K562 (cell line): ENCODE measurements around the gene MYO1A. TPM values are rescaled to one million over a fixed set of nuclear protein-coding genes. Genes with fewer than 3 reads are reported as not detected.

Source experiments
- ARID2 ChIP-seq: fragments of 450-650 bp; IDR thresholded peaks from 2 replicates; pipeline ENCODE4 v1.6.1; 2017; ENCODE audit warnings: antibody characterized with exemption, mild to moderate bottlenecking
- ARID3A ChIP-seq: IDR thresholded peaks from 2 replicates; pipeline ENCODE4 v1.6.1; 2012; ENCODE audit warnings: low read depth, low read length, improper control_type of control experiment, borderline replicate concordance
- CTCF ChIP-seq, 3 experiments: IDR thresholded peaks in 2 of 3; conservative IDR thresholded peaks in 1 of 3; 2 replicates each; pipeline ENCODE4 v1.5.1; 2011 to 2012; ENCODE audit warnings: low read length in 3 of 3, mild to moderate bottlenecking in 3 of 3, control low read depth in 2 of 3, improper control_type of control experiment in 1 of 3, inconsistent platforms in 1 of 3, low read depth in 1 of 3, mixed read lengths in 1 of 3, moderate library complexity in 1 of 3; ENCODE audit not compliant: insufficient read depth in 2 of 3
- EGR1 ChIP-seq: fragments of 450-650 bp; conservative IDR thresholded peaks from 2 replicates; pipeline ENCODE4 v1.6.1; 2017; ENCODE audit warnings: mild to moderate bottlenecking
- FOXA3 ChIP-seq, 2 experiments: fragments of 450-650 bp in 1 of 2; sonication (generic) in 1 of 2; formaldehyde crosslinking; IDR thresholded peaks in 1 of 2; conservative IDR thresholded peaks in 1 of 2; 2 replicates each; pipeline versions ENCODE4 v1.4.0 to v1.8.0; 2020 to 2022; ENCODE audit warnings: mild to moderate bottlenecking in 2 of 2, missing genetic modification reagents in 1 of 2
- MEIS2 ChIP-seq: fragments of 450-650 bp; IDR thresholded peaks from 2 replicates; pipeline ENCODE4 v1.6.1; 2014; ENCODE audit warnings: mild to moderate bottlenecking; ENCODE audit not compliant: partially characterized antibody
- MTA3 ChIP-seq: fragments of 450-650 bp; formaldehyde crosslinking; IDR thresholded peaks from 2 replicates; pipeline ENCODE4 v1.6.1; 2017; ENCODE audit warnings: mild to moderate bottlenecking, borderline replicate concordance
- NEUROD1 ChIP-seq: fragments of 150-350 bp; IDR thresholded peaks from 2 replicates; pipeline ENCODE4 v1.6.1; 2014; ENCODE audit warnings: borderline replicate concordance, low read length, low read depth; ENCODE audit not compliant: partially characterized antibody
- PRPF4 ChIP-seq: fragments of 200-400 bp; formaldehyde crosslinking; IDR thresholded peaks from one replicate; pipeline ENCODE4 v1.6.1; 2017; ENCODE audit warnings: low read length, low read depth, mild to moderate bottlenecking; ENCODE audit not compliant: insufficient read depth, poor library complexity, severe bottlenecking
- ZBTB33 ChIP-seq: sonication (generic); formaldehyde crosslinking; IDR thresholded peaks from 2 replicates; pipeline ENCODE4 v1.8.1; 2023; ENCODE audit warnings: mild to moderate bottlenecking, missing genetic modification reagents
- ZBTB34 ChIP-seq: fragments of 250-450 bp; sonication (Bioruptor Pico); IDR thresholded peaks from 2 replicates; pipeline ENCODE4 v1.8.0; 2021; ENCODE audit warnings: mild to moderate bottlenecking, moderate library complexity
- ZNF589 ChIP-seq: fragments of 200-800 bp; sonication (Bioruptor generic); IDR thresholded peaks from 2 replicates; pipeline ENCODE4 v1.6.1; 2016; ENCODE audit warnings: low read depth, missing genetic modification characterization, missing compliant biosample characterization
- polyA plus RNA-seq, 8 experiments: library from polyadenylated mRNA; depleted of rRNA in 4 of 8; stranded (reverse) in 5 of 8; unstranded in 3 of 8; fragments of >200 nt; fragmentation: Nextera tagmentation in 2 of 8; fragmentation: Illumina TruSeq in 1 of 8; extraction: Ambion mirVana in 2 of 8; extraction: Trizol in 1 of 8; gene quantifications; 2 replicates each; pipeline versions ENCODE4 v1.2.1 to v1.2.3, GENCODE V29; 2011 to 2014; ENCODE audit warnings: inconsistent platforms in 1 of 8, missing spikeins in 1 of 8
- total RNA-seq, 7 experiments: library from RNA; depleted of rRNA in 6 of 7; stranded (reverse); fragments of >200 nt in 6 of 7; fragmentation: Illumina TruSeq in 2 of 7; extraction: Trizol in 2 of 7; gene quantifications; 2 replicates each; pipeline versions ENCODE4 v1.2.1 to v1.2.3, GENCODE V29; 2011 to 2021; ENCODE audit warnings: low replicate concordance in 1 of 7
- TF ChIP-seq, protein P1 (sequence below): fragments of 250-450 bp; sonication (Bioruptor Pico); IDR thresholded peaks from 2 replicates; pipeline ENCODE4 v1.4.0; 2020

Gene MYO1A
- total and polyA plus RNA-seq, 9 of the 15 experiments (the other 6 are each of a cell fraction or from before 2014, with no cell fraction given) = 0.03 to 0.29 (median 0.14) TPM; not detected in 2

DNA sequence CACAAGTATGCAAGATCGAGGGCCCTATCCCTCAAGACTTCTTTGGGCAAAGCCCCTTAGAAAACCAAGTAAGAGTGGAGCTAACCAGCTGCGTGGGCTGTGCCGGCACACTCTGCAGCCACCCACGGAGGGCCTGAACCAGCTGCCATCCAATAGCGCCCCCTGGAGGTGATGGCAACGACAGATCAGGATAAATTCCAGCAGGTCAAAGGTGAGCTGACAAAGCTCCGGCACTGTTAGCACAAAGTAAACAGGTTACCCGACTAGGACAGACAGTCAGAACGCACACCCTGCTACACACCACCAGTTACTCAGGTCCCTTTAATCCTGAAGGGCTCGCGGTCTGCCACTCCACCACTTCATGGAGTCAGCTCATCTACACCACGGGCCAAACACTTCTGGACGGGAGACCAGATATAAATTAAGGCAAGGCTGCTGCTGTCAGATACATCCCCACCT is 48.5 kb downstream of the MYO1A start (continued):
- TF ChIP-seq, protein P1, sequence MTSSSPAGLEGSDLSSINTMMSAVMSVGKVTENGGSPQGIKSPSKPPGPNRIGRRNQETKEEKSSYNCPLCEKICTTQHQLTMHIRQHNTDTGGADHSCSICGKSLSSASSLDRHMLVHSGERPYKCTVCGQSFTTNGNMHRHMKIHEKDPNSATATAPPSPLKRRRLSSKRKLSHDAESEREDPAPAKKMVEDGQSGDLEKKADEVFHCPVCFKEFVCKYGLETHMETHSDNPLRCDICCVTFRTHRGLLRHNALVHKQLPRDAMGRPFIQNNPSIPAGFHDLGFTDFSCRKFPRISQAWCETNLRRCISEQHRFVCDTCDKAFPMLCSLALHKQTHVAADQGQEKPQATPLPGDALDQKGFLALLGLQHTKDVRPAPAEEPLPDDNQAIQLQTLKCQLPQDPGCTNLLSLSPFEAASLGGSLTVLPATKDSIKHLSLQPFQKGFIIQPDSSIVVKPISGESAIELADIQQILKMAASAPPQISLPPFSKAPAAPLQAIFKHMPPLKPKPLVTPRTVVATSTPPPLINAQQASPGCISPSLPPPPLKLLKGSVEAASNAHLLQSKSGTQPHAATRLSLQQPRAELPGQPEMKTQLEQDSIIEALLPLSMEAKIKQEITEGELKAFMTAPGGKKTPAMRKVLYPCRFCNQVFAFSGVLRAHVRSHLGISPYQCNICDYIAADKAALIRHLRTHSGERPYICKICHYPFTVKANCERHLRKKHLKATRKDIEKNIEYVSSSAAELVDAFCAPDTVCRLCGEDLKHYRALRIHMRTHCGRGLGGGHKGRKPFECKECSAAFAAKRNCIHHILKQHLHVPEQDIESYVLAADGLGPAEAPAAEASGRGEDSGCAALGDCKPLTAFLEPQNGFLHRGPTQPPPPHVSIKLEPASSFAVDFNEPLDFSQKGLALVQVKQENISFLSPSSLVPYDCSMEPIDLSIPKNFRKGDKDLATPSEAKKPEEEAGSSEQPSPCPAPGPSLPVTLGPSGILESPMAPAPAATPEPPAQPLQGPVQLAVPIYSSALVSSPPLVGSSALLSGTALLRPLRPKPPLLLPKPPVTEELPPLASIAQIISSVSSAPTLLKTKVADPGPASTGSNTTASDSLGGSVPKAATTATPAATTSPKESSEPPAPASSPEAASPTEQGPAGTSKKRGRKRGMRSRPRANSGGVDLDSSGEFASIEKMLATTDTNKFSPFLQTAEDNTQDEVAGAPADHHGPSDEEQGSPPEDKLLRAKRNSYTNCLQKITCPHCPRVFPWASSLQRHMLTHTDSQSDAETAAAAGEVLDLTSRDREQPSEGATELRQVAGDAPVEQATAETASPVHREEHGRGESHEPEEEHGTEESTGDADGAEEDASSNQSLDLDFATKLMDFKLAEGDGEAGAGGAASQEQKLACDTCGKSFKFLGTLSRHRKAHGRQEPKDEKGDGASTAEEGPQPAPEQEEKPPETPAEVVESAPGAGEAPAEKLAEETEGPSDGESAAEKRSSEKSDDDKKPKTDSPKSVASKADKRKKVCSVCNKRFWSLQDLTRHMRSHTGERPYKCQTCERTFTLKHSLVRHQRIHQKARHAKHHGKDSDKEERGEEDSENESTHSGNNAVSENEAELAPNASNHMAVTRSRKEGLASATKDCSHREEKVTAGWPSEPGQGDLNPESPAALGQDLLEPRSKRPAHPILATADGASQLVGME = 0 out of 2 replicates have a peak, but pooled peaks have one; percentile 62
- TF ChIP-seq ZBTB34 (CRISPR knock-in tag) = no peak
- TF ChIP-seq EGR1 = peak; percentile 96
- peak; percentile 69; the same call in 1 of the 2 replicates for TF ChIP-seq ARID3A
- TF ChIP-seq CTCF (IDR thresholded peaks at IDR 0.05 in 2 of 3, conservative IDR thresholded peaks at IDR 0.05 in 1 of 3; ENCODE audit: insufficient read depth in 2 of 3, low read depth in 1 of 3, low read length in 3 of 3) = peak; percentile 93
- TF ChIP-seq ZBTB33 (CRISPR knock-in tag) = 0 out of 2 replicates have a peak, but pooled peaks have one; percentile 25
- 0 out of 2 replicates have a peak, but pooled peaks have one; percentile 30 for TF ChIP-seq ZNF589 (CRISPR knock-in tag)
- TF ChIP-seq PRPF4 = no peak
- TF ChIP-seq FOXA3 (CRISPR knock-in tag; conservative IDR thresholded peaks at IDR 0.05 in 1 of 2, IDR thresholded peaks at IDR 0.05 in 1 of 2) = peak; percentile 52 to 87
- TF ChIP-seq MEIS2 = peak; percentile 57
- peak; percentile 74; the same call in 1 of the 2 replicates for TF ChIP-seq MTA3
- TF ChIP-seq NEUROD1 = peak; percentile 53
- peak; percentile 88 for TF ChIP-seq ARID2
